GM18499 (cell line): Measurements from ENCODE around the gene ARID1B.
A peak's percentile ranks its signal among the peaks of the same experiment; 100 is the strongest.

Experiments
- ATAC-seq: cut with Tn5 transposase; IDR thresholded peaks from one replicate; pipeline ENCODE4 v1.9.1; 2021; ENCODE audit warnings: moderate number of reproducible peaks; ENCODE audit not compliant: insufficient read depth, unreplicated experiment

Gene ARID1B

DNA sequence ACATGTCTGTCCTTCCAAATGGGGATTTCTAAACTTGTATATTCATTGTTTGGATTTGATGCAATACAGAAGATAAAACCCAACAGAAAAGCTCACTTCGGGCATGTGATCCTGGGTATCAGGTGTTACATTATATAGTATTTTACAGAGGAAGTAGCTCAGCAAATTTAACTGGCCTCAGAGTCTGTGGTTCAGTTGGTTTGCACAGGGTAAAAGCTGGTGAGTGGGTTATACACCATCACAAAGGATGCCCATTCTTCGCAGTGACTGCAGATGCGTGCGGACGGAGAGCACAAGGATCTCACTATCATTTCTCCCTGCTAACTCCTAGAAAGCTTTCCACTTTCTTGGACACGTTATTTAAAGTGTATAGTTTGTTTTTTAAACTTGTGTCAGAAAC, 309.5 kb downstream of the ARID1B start:
- ATAC-seq: no peak

DNA sequence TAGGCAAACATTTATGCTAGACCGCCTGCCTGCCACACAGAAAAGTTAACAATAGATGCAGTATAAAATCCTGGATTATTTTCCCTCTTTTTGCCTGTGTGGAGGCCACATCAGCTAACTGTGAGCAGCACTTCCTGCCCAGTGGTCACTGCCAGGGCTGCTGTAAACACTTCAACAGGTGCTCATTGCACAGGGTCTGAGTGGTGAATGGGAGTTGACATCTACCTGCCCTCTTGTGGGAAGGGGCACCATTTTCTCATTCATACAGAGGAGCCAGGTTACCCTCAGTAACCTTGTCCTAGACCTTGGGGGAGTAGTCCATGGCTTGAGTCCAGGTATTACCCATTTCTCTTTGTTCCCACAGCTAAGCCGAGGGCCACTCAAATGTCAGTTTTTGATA, 310.8 kb downstream of the ARID1B start:
- ATAC-seq: no peak

DNA sequence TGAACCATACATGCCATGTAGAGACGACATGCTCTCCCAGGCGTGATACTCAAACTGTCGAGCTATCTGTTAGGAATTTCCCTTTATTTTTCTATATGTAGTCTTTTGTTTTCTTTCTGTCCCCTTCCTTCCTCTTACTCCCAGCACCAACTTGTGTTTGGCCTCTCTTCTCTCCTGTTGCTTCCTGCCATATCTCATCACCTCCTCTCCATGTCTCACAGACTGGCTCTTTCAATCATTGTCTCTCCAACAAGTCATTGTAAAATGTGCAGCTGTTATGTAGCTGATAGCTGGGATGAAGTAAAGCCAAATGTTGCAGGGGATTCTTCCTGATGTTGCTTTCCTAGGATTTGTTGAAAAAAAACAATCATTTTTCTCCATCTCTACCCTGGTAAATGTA, 311.7 kb downstream of the ARID1B start:
- no peak for ATAC-seq

DNA sequence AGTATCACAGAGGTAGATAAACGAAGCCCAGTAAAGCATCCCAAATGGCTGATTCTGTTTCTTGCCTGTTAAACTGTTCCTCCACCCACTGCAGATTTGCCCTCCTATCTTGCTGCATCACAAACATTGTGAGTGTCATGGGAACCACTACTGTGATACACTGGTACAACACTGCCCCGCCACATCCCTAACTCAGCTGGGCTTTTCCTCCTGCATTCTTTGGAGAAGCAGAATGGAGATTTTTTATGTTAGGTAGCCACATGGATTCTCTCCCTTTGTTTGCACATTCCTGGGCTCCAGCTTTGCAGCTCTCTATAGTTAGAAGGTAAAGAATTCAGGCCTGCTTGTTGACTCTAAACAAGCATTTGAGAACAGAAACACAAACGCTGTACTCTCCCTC, 312.1 kb downstream of the ARID1B start:
- ATAC-seq: no peak

DNA sequence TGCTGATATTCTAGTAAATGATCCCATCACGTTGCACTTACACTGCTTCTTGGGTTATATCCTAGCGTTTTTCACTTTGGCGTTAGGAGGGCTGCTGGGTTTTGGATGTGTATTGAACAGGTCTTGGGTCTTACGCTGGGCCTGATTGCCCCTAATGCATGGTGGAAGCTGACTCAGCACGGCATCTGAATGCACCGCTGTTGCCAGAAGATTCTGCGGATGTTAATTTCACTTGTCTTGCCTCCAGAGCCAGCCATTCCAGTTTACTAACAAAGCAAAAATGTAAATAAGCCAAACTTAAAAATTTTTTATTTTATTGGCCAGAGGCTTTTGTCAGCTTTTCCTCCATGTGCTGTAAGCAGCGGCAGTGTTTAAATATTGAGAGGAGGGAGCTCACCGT, 312.7 kb downstream of the ARID1B start:
- no peak for ATAC-seq

DNA sequence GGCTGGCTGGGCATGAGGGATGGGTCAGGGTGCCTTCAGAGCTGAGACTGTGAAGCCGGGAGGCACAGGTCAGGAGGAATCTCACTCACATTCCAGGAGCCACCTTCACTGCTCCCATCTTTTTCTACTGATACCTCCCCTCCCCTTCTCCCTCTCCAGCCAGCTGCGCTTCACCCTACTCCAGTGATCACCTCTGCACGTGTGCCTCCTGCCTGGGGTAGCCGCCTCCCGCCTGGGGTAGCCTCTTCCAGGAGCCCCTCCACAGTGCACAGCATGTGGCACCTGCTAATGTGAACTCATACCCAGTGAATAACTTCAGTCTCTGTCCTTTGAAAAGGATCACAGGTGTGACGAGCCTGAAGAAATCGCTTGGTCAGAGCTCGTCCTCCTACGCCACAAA, 313.6 kb downstream of the ARID1B start:
- ATAC-seq: no peak

DNA sequence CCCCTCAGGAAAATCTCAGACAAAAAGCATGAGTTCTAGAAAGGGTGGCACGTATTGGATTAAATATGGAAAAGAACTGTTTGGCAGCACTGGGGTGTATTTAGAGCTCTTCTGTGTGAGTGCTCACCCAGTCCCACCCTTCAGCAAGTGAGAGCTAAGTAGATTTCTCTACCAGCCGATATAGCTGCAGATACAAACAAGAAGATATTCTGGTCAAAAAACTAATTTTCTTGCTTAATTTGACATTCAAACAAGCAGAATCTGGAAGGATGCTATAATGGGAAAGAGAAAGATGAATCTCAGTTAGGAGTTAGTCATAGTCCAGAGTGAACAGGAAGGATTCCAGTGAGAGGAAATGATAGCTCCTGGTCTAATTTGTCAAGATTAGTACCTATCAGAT, 314.1 kb downstream of the ARID1B start:
- ATAC-seq: no peak

DNA sequence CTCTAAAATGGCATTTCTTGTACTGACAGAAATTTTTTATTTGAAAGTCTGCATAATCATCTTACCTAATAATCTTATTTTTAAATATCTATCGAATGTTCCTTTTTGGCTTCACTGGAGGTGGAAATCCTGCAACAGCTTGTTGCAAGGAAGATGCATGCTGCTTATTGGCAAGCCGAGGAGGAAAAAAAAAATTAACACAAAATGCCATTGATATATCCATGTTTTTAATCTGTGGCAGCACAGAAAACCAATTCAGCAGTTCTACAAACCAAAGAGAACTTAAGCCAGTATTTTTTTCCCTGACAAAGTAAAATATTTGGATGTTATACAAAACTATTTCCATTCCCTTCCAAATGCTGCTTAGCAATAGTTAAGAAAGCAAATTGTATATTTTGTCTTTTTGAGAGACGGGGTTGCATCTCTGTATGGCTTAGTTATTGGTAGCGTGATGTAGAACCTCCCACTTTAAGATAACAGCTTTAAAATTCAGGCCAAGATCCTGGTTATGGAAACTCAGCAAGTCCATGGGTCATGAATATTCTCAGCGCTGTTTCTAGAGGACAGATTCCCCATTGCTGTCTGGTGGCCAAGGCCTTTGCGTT, 314.8 kb downstream of the ARID1B start:
- no peak for ATAC-seq

DNA sequence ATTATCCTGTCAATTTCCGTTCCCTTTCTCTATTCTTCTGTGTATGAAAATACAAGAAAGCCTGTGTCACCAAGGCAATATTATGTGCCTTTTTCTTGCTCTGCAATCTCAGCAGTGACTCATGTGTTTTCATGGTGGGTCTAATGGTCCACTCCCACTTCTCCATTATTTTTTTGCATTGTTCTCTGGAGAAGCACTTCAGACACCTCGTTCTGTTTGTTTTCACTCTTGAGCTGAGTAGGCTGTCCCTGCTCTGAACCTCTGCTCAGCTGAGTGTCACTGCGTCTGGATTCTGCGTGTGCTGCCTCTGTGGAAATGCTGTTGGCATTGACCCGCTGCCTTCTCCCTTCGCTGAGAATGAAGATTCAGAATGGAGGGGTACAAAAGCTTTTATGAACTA, 315.6 kb downstream of the ARID1B start:
- no peak for ATAC-seq

DNA sequence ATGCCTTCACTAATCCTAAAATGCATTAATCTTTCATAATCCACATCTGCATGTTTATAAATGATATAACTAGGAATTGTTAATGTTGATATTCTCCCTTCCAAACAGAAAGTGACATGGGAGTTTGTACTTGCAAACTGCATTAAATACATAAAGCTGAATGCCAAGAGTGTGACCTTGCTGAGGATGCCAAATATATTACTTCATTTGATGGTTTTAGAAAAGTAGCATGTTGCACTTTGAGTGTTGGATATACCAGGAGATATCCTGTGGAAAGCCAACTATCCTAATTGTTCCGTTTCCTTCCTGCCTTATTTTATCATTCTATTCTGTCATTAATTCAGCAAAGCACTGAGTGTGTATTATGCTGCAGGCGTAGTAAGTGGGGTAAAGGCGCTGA, 316.4 kb downstream of the ARID1B start:
- no peak for ATAC-seq

DNA sequence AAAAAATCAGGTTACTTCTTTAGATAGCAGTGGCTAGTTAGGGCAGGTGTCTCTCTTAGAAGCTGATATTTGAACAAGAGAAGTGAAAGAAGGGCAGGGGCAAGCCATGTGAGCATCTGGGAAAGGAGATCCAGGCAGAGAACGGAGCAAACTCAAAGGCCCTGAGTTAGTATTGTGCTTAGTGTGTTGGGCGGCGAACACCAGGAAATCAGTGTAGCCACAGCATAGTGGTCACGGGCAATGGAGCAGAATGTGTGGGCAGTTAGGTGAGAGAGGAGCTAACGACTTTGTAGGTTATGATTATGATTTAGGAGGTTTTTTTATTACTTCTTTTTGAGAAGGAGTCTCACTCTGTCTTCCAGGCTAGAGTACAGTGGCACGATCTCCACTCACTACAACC, 316.9 kb downstream of the ARID1B start:
- ATAC-seq: peak; percentile 71

DNA sequence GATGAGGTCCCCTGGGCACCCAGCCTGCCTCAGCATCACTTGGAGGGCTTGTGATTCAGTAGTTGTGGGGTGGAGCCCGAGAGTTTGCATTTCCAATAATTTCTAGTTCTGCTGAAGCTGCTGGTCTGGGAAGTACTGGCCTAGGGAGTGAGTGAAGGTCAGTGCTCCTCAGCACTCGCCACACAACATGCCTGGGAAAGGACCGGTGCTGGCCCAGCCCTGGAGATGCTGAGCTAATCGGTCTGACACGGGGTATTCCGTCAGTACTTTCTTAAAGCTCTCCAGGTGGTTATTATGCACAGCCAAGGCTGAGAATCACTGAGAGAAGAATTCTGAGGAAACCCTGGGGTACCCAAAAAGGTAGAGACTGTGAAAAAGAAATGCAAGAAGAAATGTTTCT, 317.9 kb downstream of the ARID1B start:
- ATAC-seq: no peak

DNA sequence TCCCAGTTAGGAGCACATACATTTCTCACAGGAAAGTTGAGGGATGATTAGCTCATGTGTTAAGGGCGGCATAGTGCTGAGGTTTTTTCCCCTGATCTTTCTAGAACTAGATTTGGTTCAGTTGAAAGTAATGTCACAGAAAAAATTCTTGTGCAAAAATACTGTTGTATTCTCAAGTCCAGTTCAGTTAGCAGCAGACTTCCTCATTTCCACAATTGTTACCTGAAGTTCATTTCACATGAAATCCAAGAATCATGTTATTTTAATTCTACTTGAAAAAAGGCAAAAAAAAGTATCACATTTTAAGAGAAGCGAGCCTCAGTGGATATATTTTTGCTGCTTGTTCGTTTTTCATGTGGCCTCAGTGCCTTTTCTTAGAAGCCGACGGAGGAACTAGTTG, 318.4 kb downstream of the ARID1B start:
- ATAC-seq: no peak

DNA sequence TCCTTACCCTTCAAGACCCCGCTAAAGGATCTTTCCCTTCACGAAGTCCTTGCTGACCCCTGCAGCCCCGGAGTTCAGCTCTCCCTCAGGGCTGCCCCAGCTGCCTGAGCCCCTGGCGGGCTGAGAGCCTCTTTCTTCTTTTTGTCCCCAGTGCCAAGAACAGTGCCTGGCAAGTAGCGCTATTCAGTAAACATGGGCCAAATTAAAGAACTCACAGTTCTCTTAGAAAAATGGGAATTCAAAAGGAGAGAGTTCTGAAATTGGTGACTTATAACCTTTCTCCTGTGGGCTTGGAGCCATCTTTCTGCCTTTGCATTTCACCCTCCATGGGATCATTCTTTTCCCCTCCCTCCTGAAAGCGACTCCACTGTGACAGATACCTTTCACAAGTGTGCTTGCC, 318.9 kb downstream of the ARID1B start:
- no peak for ATAC-seq

DNA sequence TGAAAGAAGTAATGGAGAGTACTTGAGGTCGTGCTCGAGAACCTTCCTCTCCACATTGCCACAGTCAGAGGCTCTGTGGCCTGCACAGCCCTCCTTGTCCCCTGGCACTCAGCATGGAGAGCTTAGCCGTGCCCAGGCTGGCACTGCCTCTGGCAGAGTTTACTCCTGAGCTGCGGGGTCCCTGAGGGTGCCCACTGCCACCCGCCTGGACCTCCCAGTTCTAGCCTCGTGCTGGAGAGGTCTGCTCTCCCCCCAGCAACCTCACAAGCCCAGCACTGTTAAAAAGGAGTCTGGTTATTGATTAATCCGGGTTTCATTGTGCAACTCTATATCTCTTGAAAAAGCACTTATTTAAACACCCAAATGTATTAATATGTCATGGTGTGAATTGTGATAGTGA, 319.3 kb downstream of the ARID1B start:
- ATAC-seq: no peak

DNA sequence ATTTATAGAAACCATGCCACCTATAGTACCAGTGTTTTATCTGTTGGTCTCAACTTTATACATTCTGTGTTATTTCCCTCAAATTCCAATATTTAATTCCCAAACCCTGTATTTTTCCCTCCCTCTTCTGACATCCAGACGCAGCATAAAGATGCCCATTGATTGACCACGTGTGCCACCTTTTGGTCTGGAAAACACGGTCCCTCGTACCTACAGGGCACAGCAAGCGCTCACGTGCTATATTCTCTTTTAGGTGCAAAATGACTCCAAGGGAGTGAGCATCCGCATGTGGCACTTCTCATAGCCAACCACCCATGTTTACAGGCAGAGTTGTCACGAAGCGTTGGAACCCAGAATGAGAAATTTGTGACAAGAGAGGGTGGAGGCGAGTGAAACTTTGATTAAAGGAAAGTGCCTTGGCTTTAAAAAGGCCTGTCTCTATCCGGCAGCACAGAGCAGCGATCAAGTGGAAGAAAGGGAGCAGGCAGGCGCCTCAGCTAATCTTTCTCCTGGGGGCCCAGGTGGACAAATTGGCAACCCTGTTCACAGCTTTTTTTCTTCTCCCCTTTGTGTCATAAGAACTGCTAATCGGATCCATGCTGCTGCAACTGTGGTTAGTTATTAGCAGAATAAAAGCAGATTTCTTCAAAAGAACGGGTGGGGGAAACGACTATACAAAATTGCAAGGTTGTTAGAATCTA, 320.2 kb downstream of the ARID1B start:
- no peak for ATAC-seq

DNA sequence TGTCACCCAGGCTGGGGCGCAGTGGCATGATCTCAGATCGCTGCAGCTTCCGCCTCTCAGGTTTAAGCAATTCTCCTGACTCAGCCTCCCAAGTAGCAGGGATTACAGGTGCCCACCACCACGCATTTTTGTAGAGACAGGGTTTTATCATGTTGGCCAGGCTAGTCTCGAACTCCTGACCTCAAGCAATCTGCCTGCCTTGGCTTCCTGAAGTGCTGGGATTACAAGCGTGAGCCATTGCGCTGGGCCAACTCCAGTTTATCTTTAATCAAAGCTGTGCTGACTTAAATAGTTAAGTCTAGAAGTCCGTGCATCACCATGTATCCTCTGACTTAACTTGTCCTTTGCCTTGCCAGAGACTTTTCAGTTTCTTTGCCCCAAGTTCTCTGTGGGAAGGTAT, 321.8 kb downstream of the ARID1B start:
- ATAC-seq: no peak

DNA sequence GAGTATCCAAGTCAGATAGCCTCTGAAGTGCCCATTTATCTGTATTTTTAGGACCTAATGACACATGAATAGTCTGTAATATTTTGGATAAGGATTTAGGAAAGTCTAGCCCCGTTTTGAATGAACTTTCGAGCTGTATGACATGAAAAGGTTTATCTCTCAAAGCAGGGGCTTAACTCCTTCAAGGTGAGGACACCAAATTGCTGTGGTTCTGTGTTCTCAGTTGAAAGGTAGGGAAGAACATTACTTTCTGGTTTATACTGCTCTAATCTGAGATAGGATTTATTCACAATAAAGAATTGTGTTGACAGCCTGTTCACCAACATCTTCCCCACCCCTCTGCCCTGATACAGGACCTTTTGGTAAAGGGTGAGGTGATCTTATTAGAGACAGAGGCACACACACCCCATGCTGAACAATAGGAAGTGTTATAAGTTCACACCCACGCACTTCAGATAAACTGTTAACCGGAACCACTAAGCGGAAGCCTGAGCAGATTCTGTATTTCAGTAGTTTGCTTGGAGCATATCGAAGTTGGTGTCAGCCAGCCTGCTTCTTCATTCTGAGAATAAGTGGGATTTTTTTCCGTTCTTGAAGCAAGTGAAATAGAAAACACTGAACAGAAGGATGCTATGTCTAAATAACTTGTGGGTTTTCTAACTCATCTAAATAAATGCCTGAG, 322.9 kb downstream of the ARID1B start:
- peak; percentile 98 for ATAC-seq

DNA sequence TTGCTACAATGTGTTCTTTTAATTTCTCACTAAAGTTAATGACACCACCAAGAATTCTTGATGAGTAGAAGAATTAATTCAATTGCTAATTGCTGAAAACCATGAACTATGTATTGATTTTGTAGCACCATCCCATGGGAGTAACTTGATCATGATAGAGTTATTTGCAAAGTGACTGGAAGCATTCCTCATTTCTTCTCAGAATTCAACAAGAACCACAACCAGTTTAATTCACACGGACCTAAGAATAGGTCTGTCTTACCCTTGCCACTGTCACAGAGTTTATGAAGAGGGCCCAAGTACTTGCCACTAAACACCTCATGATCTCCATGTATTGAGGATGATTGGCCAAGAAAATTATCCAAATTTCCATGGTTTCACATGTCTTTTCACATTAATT, 324.0 kb downstream of the ARID1B start:
- ATAC-seq: no peak

DNA sequence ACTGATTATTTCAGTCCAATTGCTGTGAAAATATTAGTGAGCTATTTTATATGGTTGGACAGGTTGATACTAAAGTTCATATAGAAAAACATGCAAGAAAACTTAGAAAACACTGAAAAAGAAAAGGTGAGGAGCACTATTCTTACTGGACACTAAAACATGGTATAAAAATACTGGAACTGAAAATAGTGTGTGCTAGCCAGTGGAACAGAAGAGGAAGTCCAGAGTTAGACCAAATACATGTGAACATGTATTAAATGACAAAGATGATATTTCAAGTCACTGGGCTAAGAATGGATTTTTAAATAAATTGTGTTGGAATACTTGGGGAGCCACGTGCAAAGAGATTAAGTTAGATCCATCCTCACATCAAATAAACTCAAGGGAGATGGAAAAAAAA, 327.6 kb downstream of the ARID1B start:
- ATAC-seq: no peak

DNA sequence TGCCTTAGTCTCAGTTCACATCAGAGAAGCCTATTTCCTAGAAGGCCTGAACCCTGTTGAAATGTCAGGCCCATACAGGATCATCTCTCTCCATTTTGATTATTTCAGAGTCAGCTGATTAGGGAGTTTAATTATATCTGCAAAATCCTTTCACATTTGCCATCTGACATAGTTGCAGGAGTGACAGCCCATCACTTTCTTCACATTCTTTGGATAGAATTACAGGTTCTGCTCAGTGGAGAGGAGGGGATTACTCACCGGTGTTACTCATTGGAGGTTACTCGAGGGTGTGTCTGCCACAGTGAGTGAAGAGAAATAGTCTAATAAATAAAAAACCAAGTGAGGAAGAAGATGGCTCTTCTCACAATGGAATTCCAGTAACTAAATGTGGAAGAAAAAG, 329.3 kb downstream of the ARID1B start:
- no peak for ATAC-seq

DNA sequence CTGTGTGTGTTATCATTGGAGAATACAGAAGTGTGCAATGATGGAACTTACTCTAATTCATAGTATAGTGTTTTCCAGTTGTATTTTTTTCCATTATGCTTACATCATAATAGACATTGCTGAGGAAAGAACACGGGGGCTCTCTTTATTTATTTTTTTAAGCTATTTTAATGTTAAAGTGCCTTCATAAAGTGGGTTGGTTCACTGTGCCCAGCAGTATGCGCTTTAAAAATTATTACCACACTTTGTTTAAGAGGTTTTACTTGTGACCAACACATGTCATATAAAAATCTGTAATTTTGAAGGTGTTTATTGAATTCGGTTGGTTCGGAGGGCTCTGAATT, 330.4 kb downstream of the ARID1B start:
- no peak for ATAC-seq
